NCI-H345 treated with DMSO at 0.1 percent for 48 hours (cell line): ENCODE results near the gene AGAP3.
"Not testable (repeated sequence)": the region's sequence is repeated elsewhere in the genome, so short reads cannot be mapped to it uniquely, and the experiment has no call there.

Source experiments
- DNase-seq: peaks from one replicate; lab custom pipeline; 2025; ENCODE audit not compliant: unreplicated experiment; lab: John Stamatoyannopoulos, UW

Gene AGAP3

DNA sequence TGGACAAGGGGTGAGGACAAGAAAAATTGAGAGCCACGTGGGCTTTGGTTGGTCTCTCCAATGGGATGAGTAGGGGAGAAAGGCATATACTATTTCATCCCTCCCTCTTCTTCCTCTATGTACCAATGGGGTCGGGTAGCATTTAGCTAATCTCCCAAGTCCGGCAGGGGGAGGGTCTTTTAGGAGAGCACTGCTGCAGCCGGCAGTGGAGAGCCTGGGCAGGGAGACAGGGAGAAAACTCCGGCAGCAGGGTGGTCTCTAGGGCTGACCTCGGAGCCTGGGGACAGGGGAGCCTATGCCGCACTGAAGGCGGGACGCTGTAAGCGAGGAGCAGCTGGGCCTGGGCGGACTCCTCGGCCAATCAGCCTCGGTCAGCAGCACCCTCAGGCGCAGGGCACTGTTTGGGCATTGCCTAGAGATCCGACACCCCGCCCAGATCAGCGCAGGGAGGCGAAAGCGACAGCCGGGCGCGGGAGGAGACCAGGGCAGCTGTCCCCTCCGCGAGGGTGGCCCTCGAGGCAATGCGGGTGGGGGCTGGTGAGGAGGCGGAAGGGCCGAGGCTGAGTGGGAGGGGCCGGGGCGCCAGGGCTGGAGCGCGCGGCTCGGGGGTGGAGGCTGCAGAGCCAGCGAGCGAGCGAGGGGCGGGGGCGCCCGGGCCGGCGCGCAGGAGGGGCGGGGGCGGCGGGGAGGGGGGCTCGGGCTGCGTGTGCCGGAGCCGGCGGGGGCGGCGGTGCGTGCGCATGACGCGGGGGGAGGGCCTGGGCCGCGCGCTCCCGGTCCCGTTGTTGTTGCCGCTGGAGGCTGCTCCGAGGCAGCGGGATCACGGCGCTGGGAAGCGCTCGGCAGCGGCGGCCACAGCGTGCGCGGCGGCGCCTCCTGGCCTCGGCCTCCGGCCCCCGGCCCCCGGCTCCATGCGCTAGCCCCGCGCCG, at the start of gene AGAP3:
AGAP3 (plus strand) TSS at position 785 of the 930 bp plus-strand sequence. CDS start 267 bp downstream, outside the sequence.
- peak; percentile 47 for DNase-seq

DNA sequence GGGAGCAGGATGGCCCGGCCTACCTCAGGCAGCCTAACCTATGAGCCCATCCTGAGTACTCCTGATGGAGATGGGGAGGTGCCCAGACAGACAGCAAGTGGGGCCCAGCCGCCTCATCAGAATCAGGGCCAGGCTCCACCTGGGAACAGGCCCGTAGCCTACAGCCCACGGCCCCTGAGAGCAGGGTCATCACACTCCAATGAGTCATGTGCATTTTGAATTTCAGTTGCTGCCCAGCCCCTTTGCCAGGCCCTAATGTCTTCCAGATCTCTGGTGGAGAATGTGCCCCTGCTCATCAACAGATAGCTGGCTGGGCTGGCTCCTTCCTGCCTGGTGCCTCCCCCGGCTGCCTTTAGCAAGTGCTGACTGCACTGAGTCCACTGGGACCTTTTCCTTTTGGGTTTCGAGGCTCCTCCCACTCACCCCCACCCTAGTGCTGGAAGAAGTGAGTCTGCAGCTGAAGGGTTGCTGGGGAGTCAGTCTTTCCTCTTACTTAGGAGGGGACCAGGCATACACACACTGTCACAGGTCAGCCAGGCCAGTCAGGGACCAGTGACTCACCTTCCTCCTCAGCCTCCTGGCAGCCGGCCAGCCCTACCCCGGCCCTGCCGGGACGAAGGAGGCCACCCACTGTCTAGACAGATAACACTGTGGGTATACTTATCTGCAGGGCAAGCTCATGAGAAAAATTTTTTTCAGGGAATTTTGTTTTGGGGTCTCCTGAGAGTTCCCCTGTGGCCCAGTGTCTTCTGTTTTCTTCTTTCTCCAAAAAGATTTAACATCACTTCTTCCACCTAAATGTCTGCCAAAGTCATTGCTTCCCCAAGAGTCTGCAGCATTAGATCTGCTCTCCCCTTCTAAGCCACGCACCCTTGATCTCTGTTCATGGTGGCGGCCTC, 47.1 kb upstream of the AGAP3 start:
- no peak for DNase-seq

DNA sequence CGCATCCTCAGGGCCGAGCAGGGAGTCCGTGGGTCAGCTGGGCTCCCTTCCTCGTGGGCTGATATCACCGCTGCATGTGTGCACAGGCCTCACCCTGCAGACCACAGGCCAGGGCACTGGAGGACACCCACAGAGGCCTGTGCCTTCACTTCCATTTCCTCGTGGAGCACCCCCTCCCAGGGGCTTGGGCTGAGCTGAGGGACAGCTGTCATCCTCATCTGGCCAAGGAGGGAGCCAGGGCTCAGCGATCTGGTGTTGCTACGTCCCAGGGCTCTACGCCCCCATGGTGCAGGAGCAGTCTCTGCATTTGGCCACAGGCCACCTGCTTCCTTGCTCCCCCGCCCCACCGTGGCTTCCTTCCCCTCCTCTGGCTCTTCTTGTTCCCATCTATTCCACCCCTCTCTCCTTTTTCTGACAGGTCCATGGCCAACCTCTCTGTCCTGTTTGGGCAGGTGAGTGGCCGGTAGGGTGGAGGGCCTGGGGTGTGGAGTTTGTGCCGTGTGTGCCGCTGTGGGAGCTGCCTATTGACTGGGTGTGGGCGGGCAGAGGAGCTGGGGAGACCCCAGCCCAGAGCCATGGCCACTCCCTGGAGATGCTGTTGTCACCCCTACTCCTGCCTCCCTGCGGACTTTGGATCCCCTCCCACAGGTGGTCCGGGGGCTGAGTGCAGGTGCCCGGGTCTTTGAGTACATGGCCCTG, 46.3 kb upstream of the AGAP3 start:
- DNase-seq = no peak

DNA sequence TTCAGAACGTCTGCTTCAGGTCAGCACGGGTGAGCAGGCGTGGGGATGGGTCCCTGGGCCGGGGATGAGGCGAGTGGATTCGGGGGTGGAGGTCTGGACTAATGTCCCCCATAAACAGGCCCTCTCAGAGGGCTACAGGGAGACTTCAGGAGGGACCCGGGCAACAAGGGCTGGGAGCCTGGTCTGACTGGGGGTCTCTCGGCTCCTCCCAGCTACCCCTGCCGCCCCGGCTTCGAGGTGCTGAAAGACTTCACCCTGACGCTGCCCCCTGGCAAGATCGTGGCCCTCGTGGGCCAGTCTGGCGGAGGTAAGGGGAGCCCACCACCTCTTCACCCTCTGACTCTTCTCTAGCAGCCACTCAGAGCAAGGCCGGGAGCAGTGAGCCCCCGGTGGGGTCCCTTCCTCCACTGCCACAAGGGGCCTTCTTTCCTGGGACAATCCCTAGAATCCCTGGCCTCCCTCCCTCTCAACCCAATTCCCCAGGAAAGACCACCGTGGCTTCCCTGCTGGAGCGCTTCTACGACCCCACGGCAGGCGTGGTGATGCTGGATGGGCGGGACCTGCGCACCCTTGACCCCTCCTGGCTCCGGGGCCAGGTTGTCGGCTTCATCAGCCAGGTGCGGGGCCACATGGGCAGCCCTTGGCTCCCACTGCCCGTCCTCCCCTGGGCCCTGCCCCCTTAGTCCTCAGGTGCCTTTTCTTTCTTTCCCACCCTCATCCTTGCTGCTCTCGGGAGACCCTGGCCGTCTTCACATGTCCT, 45.5 kb upstream of the AGAP3 start:
- DNase-seq = no peak

DNA sequence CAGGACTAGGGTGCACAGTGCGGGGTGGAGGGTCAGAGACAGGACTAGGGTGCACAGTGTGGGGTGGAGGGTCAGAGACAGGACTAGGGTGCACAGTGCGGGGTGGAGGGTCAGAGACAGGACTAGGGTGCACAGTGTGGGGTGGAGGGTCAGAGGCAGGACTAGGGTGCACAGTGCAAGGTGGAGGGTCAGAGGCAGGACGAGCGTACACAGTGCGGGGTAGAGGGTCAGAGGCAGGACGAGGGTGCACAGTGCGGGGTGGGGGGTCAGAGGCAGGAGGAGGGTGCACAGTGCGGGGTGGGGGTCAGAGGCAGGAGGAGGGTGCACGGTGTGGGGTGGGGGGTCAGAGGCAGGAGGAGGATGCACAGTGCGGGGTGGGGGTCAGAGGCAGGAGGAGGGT, 42.8 kb upstream of the AGAP3 start:
- not testable (repeated sequence) for DNase-seq

DNA sequence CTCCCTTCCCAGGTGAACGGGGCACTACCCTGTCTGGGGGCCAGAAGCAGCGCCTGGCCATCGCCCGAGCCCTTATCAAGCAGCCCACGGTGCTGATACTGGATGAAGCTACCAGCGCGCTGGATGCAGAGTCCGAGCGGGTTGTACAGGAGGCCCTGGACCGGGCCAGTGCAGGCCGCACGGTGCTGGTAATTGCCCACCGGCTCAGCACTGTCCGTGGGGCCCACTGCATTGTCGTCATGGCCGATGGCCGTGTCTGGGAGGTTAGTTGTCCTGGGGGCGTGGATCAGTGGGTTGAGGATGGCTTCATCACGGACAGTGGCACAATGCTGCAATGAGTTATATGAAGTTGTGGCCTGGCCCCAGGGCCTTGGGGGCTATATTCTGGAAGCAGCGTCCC, 42.3 kb upstream of the AGAP3 start:
- DNase-seq = no peak

DNA sequence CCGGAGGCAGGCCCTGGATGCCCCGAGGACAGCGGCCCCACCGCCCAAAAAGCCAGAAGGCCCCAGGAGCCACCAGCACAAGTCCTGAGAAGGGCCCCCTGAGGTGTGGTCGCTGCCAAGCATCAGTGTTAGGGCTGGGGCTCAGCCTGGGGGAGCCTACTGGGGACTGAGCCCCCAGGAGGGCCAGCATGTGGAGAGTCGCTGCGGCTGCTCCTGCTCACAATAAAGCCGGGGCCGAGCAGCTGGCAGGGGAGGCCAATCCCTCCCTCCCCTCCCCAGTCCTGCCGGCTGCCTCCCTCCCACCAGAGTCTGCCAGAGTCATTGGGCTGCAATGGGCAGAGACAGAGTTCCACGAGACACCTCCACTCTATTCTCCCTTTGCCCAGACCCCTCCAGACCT, 41.0 kb upstream of the AGAP3 start:
- DNase-seq = no peak

DNA sequence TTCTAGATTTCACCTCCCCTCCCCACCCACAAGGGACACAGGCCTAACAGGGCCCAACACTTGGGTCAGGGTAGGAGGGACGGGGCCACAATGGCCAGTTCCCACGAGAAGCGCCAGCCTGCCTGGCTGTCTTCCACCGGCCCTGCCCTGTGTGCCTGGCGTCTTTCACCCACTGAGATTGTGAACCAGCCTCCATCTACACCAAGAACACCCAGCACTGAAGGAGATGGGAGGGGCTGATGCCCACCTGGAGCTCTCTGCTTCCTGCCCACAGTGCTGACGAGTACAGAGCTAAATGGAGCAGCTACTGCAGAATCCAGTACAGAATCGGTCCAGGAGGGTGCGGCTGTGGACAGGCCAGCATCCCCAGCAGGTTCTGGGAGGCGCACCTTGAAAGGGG, 40.3 kb upstream of the AGAP3 start:
- no peak for DNase-seq

DNA sequence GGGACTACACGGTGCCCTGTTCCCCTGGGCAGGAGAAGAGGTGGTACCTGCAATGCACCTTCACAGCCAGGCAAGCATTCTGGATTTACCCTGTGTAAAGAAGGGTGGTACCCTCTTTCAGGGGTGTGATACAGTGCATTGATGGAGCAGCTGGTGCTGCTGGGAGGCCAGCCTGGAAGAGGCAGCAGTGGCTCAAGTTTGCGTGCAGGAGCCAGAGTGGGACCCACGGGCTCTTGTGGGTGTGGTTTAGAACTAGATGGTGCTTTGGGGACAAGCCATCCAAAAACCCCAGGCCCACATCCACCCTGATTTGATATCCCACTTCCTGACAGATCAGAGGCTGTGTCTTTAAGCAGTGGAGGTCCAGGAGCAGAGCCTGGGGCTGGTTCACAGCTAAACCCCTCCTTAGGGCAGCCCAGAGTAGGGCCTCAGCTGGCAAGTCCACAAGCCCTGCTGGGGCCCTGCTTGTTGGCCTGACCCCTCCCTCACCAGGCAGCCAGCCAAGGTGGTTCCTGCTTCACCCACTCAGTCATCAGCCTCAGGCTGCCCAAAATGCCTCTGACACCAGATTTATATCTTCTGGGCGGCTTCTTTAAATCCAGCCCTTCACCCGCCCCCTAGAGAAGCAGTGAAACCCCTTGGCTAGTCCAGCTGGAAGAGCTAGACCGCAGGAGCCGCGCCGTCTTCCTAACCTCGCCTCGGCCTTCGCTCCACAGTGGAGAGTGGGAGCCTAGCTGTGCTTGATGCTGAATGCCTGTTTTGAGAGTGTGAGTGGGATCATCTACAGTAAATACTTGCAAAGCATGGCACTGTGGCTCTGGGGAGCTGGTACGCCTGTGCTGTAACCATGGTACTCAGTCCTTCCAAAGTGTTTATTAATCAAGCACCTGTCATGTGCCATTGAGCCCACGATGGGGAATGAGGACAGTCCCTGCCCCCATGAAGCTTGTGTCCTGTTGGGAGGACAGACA, 39.4 kb upstream of the AGAP3 start:
- DNase-seq = no peak

DNA sequence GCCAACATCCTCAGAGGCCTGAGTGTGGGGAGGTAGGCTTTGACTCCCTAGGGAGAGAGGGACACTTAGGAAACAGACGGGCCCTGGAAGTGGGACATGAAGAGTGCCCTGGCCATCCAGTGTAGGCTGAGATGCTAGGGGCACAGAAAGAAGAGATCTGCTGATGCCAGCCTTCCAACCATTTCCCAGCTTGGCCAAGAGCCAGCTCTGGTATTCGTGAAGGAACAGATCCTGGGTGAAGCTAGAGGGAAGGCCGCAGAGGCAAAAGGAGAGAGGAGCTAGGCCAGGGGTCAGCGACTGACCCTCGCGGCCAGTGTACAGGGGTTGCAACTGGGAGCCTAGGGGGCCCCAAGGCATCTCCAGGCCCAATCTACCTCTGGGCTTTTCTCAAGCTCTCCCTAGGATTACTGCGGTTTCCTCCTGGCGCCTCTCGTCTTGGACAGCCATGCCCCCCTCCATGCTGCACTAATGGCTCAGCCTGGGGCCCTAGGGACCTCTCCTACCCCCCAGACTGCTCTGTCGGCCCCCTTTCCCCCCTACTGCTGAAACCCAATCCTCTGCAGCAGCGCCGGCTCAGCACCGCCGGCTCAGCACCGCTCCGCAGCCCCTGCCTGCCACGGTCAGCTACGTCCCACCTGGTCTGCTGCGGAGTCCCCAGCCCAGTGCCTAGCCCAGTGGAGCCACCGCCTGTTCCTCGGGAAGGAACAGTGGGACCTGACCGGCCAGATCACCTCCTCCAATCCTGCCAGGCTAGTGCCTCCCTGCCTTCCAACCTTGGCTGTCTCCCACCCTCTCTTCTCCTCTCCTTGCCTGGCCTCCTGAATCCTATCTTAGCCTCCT, 38.1 kb upstream of the AGAP3 start, which contains the start of gene ASIC3:
ASIC3 (plus strand) TSS at position 556 of the 840 bp plus-strand sequence. CDS start 355 bp downstream, outside the sequence.
- DNase-seq = no peak

DNA sequence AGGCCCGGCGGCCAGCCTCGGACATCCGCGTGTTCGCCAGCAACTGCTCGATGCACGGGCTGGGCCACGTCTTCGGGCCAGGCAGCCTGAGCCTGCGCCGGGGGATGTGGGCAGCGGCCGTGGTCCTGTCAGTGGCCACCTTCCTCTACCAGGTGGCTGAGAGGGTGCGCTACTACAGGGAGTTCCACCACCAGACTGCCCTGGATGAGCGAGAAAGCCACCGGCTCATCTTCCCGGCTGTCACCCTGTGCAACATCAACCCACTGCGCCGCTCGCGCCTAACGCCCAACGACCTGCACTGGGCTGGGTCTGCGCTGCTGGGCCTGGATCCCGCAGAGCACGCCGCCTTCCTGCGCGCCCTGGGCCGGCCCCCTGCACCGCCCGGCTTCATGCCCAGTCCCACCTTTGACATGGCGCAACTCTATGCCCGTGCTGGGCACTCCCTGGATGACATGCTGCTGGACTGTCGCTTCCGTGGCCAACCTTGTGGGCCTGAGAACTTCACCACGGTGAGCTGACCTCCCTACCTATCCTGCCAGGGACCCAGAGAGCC, 37.3 kb upstream of the AGAP3 start:
- no peak for DNase-seq

DNA sequence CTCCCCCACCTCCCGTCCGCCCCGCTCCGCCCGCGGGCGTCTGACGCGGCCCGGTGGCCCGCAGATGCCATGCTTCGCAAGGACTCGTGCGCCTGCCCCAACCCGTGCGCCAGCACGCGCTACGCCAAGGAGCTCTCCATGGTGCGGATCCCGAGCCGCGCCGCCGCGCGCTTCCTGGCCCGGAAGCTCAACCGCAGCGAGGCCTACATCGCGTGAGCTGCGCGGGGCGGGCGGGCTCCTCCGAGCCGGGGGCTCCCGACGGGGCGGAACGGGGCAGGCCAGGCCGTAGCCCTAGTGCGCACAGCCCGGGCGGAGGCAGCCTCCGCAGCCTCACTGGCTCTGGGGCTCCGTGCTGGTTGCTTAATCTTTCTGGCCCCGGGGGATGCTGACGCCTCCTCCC, 35.2 kb upstream of the AGAP3 start:
- no peak for DNase-seq

DNA sequence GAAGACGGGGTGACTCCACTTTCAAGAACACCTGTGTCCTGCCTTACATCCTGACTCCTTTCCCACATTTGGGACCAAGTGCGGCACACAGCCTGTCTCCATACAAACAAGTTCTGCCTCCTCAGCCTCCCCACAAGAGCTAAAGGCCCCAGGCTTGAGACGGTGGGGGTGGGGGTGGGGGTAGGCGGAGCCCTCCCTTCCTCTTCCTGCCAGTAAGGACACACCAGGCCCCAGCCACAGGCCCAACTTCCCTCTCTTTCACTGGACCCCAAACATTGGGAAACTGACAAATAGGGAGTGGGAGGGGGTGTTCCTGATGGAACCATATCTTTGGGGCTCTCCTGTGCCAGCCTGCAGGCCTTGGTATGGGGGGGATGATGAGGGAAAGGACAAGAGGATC, 33.2 kb upstream of the AGAP3 start:
- DNase-seq = no peak

DNA sequence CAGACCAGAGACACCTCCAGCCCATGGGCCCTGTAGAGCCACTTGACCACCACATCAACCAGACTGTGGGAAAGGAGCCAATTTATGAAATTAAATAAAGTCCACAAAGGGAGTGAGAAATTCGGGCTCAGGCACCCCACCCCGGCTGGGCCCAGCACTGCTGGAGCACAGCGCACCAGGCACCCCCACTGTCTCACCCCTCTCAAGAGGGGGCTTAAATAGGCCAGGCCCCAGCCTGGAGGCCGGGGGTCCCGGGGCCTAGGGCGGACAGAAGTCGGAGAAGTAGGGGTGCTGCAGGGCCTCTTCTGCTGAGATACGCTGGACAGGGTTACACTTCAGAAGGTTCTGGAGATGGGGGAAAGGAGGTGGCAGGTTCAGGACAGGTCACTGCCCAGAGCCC, 32.5 kb upstream of the AGAP3 start:
- DNase-seq = no peak

DNA sequence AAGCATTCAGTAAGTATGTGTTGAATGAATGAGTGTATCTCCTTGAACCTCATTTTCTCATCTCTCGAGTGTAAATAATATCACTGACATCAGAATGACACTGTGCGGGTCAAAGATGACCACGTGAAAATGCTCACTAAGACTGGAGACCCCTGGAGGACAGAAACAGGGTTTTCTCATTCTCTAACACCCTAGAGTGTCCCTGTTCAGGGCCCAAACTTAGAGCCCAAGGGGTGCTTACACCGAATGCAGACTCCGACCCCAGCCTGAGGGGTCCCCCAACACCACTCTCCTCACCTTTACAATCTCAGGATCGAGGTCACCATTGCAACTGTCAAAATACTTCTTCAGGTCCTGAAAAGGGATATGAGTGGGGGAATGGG, 30.0 kb upstream of the AGAP3 start:
- DNase-seq = no peak

DNA sequence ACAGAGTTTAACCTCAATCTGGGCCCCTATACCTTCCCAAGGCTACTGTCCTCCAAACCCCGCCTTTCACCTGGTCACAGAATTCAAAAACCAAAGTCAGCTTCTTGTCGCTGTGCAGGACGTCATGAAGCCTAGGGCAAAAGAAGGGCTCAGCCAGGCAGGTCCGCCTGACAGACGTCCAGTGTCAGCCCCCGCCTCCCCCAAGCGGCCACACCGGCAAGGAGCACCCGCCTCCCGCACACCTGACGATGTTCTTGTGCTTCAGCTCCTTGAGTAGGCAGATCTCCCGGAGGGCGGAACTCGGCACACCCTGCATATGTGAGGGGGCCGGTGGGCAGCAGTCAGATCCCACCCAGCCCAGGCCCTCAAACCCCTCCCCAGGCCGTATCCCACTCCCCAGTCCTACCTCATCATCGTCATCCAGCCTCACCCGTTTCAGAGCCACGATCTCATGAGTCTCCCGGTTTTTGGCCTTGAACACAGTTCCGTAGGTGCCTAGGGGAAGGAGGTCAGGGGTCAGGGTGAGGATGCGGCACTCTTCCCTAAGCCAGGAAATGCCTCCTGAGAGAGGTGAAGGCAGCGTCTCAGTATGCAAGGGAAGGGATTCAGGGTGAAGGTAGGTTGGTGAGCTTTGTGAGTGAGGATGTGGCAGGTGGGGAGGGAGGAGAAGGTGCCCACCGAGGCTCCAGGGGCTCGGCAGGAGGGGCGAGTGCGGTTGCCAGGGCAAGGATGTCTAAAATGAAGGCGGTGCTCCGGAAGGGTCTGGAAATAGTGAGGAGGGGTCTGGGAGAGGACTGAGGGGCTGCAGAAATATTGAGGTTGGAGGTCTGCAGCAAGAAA, 29.4 kb upstream of the AGAP3 start:
- DNase-seq = no peak

DNA sequence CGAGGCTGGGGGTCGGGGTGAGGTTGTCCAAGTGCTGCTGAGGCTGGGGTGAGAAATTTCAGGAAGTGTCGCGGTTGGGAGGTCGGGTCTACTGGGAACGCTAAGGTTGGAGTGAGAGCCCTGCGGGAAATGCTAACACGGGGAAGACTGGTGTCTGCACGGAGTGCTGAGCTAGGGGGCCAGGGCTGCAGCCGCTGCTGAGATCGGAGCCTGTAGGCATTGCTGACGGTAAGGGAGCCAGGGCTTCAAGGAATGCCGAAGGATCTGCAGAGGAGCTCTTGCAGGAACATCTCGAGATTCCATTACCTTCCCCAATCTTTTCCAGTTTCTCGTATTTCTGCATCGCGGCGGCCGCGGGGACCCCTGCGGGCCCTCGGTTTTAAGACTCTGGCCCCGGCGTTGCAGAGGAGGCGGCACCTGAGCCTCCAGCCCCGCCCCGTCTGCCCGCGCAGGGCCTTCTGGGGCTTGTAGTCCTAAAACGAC, 28.7 kb upstream of the AGAP3 start, which contains the start of gene CDK5:
CDK5 (minus strand) TSS at position 392 of the 483 bp plus-strand sequence; CDS start at position 343, 49 bp downstream.
- no peak for DNase-seq
